NT2/D1 (cell line): ENCODE results near the gene PDE8A.

ENCODE experiments used
- DNase-seq: peaks from one replicate; pipeline ENCODE4 v3.0.0-alpha.2; 2011; ENCODE audit warnings: low read depth, low spot score
- H3K27me3 ChIP-seq: 2 replicates; pipeline ENCODE4 v1.6.0; 2011; ENCODE audit warnings: mild to moderate bottlenecking; ENCODE audit not compliant: insufficient read length, insufficient read depth
- H3K36me3 ChIP-seq: 2 replicates; pipeline ENCODE4 v1.6.1; 2011; ENCODE audit warnings: mild to moderate bottlenecking, low read length, mixed read lengths; ENCODE audit not compliant: insufficient read depth, insufficient read length
- H3K4me1 ChIP-seq: 2 replicates; pipeline ENCODE4 v1.5.1; 2011; ENCODE audit not compliant: insufficient read depth, insufficient read length
- H3K4me3 ChIP-seq: 2 replicates; pipeline ENCODE4 v1.5.1; 2011; ENCODE audit warnings: low read depth; ENCODE audit not compliant: insufficient read length
- H3K9ac ChIP-seq: 2 replicates; pipeline ENCODE4 v1.6.0; 2011; ENCODE audit warnings: low read depth; ENCODE audit not compliant: insufficient read length
- H3K9me3 ChIP-seq: 2 replicates; pipeline ENCODE4 v1.5.1; 2011; ENCODE audit warnings: mild to moderate bottlenecking, low read length; ENCODE audit not compliant: insufficient read depth
- SUZ12 ChIP-seq: IDR thresholded peaks from 2 replicates; pipeline ENCODE4 v1.6.1; 2011; ENCODE audit not compliant: insufficient read length, insufficient read depth; ENCODE audit errors: extremely low read depth
- YY1 ChIP-seq: IDR thresholded peaks from 2 replicates; pipeline ENCODE4 v1.6.1; 2011; ENCODE audit not compliant: insufficient read length, insufficient read depth
- ZNF274 ChIP-seq: IDR thresholded peaks from 2 replicates; pipeline ENCODE4 v1.6.1; 2011; ENCODE audit warnings: mild to moderate bottlenecking, low read depth, low read length

Gene PDE8A

GRCh38 chr15:85003593-85004312 is 22.1 kb downstream of the PDE8A start:
- no peak overlapping the region for H3K4me3 ChIP-seq
- H3K27me3 ChIP-seq = no peaks in the 10 kb centered on the region
- TF ChIP-seq SUZ12 (no peak), YY1 (no peak), ZNF274 (no peak)
- no peaks in the 10 kb centered on the region for H3K9me3 ChIP-seq
- DNase-seq = no peak
- H3K4me1 ChIP-seq = peaks cover 2% of the 10 kb centered on the region
- H3K9ac ChIP-seq = no peak overlapping the region
- no peaks in the 10 kb centered on the region for H3K36me3 ChIP-seq

GRCh38 chr15:85004550-85004949 is 22.9 kb downstream of the PDE8A start:
- Histone ChIP-seq H3K9ac (no peak overlapping the region), H3K4me1 (peaks cover 2% of the 10 kb centered on the region), H3K36me3 (no peaks in the 10 kb centered on the region), H3K27me3 (no peaks in the 10 kb centered on the region), H3K4me3 (no peak overlapping the region), H3K9me3 (no peaks in the 10 kb centered on the region)
- no peak for TF ChIP-seq YY1
- TF ChIP-seq SUZ12 = no peak
- no peak for TF ChIP-seq ZNF274
- no peak for DNase-seq

GRCh38 chr15:85005319-85005718 is 23.7 kb downstream of the PDE8A start:
- Histone ChIP-seq H3K27me3 (no peaks in the 10 kb centered on the region), H3K4me1 (peaks cover 2% of the 10 kb centered on the region), H3K4me3 (no peak overlapping the region), H3K9ac (no peak overlapping the region), H3K36me3 (no peaks in the 10 kb centered on the region), H3K9me3 (no peaks in the 10 kb centered on the region)
- no peak for TF ChIP-seq SUZ12
- TF ChIP-seq ZNF274 = no peak
- no peak for TF ChIP-seq YY1
- DNase-seq = no peak

GRCh38 chr15:85005746-85006145 is 24.1 kb downstream of the PDE8A start:
- no peaks in the 10 kb centered on the region for H3K27me3 ChIP-seq

GRCh38 chr15:85006201-85006600 is 24.5 kb downstream of the PDE8A start:
- Histone ChIP-seq H3K36me3 (no peaks in the 10 kb centered on the region), H3K4me1 (peaks cover 2% of the 10 kb centered on the region), H3K4me3 (no peak overlapping the region), H3K9me3 (no peaks in the 10 kb centered on the region), H3K27me3 (no peaks in the 10 kb centered on the region), H3K9ac (no peak overlapping the region)
- TF ChIP-seq SUZ12 (no peak), YY1 (no peak), ZNF274 (no peak)
- DNase-seq = no peak

More at GRCh38 chr15:85005746-85006145, 24.1 kb downstream of the PDE8A start:
- Histone ChIP-seq H3K36me3 (no peaks in the 10 kb centered on the region), H3K9ac (no peak overlapping the region), H3K9me3 (no peaks in the 10 kb centered on the region), H3K4me1 (peaks cover 2% of the 10 kb centered on the region), H3K4me3 (no peak overlapping the region)
- DNase-seq = no peak
- TF ChIP-seq ZNF274 (no peak), SUZ12 (no peak), YY1 (no peak)

GRCh38 chr15:85006655-85007054 is 25.0 kb downstream of the PDE8A start:
- Histone ChIP-seq H3K4me1 (peaks cover 2% of the 10 kb centered on the region), H3K9ac (no peak overlapping the region), H3K36me3 (no peaks in the 10 kb centered on the region), H3K9me3 (no peaks in the 10 kb centered on the region), H3K4me3 (no peak overlapping the region), H3K27me3 (no peaks in the 10 kb centered on the region)
- DNase-seq = no peak
- TF ChIP-seq ZNF274 = no peak
- TF ChIP-seq YY1 = no peak
- TF ChIP-seq SUZ12 = no peak

- H3K27me3 ChIP-seq = no peaks in the 10 kb centered on the region
- no peak for TF ChIP-seq ZNF274
- no peak for TF ChIP-seq YY1
- TF ChIP-seq SUZ12 = no peak
- DNase-seq = no peak
- peaks cover 2% of the 10 kb centered on the region for H3K4me1 ChIP-seq
- no peaks in the 10 kb centered on the region for H3K36me3 ChIP-seq
- H3K4me3 ChIP-seq = no peak overlapping the region
- H3K9ac ChIP-seq = no peak overlapping the region
- H3K9me3 ChIP-seq = no peaks in the 10 kb centered on the region
These were observed 25.5 kb downstream of the PDE8A start for GRCh38 chr15:85007137-85007536.
